GM19455 (cell line): ENCODE measurements around the gene CDAN1.
"Not testable (repeated sequence)": the region's sequence is repeated elsewhere in the genome, so short reads cannot be mapped to it uniquely, and the experiment has no call there.

Experiments used
- ATAC-seq: cut with Tn5 transposase; IDR thresholded peaks from one replicate; pipeline ENCODE4 v1.9.1; 2021; ENCODE audit not compliant: unreplicated experiment

Gene CDAN1

DNA sequence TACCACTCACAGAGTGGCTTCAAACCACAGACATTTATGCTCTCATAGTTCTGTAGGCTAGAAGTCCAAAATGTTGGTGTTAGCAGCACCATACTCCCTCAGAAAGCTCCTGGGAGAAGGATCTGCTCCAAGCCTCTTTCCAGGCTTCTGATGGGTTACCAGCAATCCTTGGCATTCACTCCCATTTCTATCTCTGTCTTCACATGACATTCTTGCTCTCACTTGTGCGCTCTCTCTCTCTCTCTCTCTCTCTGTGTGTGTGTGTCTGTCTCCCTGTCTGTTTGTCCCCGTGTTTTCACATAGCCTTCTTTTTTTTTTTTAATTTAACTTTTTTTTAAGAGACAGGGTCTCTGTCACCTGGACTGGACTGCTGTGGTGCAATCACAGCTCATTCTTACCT is 26.3 kb downstream of the CDAN1 start:
- no peak for ATAC-seq

DNA sequence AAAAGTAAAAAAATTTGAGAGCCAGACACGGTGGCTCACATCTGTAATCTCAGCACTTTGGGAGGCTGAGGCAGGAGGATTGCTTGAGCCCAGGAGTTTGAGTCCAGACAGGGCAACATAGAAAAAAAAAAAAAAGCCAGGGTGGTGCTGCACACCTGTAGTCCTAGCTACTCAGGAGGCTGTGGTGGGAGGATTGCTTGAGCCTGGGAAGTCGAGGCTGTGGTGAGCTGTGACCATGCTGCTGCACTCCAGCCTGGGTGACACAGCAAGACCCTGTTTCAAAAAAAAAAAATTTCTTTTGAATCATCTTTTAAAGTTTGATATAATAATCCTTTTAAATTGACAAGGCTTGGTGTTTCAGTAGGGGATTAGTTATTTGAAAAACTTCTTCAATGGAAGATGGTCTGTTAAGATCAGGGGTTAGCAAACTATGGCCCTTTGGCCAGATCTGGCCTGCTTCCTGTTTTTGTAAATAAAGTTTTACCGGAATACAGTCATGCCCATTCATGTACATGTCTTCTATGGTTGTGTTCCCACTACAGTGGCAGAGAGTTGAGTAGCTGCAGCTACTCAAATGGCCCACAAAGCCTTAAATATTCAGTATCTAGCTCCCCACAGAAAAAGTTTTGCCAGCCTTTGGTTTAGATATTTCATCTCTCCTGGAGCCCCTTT is 28.9 kb downstream of the CDAN1 start:
- ATAC-seq: no peak

- no peak for ATAC-seq
These were observed 29.9 kb downstream of the CDAN1 start for GRCh38 chr15:42707068-42707467.

DNA sequence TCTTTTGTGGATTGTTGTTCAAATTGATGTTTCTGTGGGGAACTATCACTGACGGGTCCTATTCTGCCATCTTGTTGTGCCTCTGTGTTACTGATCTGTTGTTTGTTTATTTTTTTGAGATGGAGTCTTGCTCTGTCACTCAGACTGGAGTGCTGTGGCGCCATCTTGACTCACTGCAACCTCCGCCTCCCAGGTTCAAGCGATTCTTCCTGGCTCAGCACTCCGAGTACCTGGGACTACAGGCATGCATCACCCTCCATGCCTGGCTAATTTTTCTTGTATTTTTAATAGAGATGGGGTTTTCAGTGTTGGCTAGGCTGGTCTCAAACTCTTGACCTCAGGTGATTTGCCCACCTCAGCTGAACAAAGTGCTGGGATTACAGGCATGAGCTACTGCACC is 31.6 kb downstream of the CDAN1 start:
- no peak for ATAC-seq

GRCh38 chr15:42704492-42704926 is 32.4 kb downstream of the CDAN1 start:
- no peak for ATAC-seq

DNA sequence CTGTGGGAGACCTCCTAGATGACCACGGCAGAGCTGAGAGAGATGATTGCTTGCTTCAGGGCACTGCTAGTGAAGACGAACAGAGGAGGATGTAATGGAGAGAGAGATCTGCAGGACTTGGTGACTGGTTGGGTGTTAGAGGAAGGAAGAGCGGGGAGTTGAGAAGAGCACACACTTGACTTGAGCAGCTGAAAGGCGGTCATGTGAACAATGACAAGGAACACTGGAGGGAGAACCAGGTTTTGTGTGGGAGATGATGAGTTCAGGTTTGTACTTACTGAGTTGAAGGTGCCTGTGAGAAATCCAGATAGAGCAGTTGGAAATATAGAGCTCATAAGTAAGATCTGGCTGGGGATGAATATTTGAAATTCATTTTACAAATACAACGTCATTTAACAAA is 40.3 kb downstream of the CDAN1 start:
- ATAC-seq: no peak

DNA sequence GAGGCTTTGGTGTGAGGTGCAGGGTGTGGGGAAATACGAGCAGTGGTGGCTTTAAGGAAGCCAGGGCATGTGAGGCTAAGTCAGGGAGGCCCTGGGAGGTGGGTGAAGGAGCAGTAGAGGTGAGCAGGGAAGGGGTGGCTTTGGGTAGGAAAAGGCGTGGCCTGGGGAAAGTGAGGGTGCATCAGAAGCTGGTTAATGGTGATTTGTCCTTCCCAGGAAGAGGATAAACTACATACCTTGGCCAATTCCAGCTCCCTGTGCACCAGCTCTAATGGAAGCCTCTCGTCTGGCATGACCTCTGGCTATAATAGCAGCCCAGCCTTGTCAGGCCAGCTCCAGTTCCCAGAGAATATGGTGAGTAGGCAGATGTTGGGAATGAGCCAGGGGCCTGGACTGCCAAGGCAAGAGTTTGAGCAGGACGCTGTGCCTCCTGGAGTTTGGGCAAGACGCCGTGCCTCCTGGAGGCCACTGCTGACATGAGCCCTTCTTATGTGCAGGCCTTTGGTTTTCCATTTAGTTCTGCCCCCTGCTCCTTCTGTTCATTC is 41.3 kb downstream of the CDAN1 start:
- ATAC-seq: no peak

GRCh38 chr15:42694398-42694797 is 42.5 kb downstream of the CDAN1 start:
- no peak for ATAC-seq

DNA sequence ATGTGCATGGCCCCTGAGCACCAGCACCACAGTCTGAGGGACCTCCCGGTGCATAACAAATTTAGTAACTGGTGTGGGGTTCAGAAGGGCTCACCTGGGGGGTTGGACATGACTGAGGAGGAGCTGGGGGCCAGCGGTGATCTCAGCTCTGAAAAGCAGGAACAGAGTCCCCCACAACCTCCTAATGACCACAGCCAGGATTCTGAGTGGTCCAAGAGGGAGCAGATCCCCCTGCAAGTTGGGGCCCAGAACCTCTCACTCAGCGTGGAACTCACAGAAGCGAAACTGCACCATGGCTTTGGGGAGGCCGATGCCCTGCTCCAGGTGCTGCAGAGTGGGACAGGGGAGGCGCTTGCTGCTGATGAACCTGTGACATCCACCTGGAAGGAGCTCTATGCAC is 43.0 kb downstream of the CDAN1 start:
- no peak for ATAC-seq

- no peak for ATAC-seq
These were observed 43.4 kb downstream of the CDAN1 start for GRCh38 chr15:42693496-42693895.

DNA sequence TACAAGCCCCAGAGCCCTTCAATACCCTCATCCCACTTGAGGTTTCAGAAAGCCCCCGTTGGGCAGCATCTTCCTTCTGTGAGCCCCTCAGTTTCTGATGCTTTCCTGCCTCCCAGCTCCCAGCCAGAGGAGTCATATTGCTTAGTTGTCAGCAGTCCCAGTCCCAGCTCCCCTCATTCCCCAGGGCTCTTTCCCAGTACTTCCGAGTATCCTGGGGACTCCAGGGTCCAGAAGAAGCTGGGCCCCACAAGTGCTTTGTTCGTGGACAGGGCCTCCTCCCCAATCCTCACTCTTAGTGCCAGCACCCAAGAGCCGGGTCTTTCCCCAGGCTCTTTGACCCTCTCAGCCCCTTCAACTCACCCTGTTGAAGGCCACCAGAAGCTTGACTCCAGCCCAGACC is 43.9 kb downstream of the CDAN1 start:
- ATAC-seq: no peak

- no peak for ATAC-seq
These were observed 44.4 kb downstream of the CDAN1 start for GRCh38 chr15:42692536-42692935.

DNA sequence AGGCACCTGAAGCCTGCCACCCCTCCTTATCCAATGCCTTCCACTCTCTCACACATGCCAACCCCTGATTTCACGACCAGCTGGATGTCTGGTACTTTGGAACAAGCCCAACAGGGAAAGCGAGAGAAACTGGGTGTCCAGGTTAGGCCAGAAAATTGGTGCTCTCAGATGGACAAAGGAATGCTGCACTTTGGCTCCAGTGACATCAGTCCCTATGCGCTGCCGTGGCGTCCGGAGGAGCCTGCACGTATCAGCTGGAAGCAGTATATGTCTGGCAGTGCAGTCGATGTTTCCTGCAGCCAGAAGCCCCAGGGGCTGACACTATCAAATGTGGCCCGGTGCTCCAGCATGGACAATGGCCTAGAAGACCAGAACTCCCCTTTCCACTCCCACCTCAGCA is 45.2 kb downstream of the CDAN1 start:
- no peak for ATAC-seq

- ATAC-seq: no peak
These were observed 45.6 kb downstream of the CDAN1 start for GRCh38 chr15:42691308-42691707.

DNA sequence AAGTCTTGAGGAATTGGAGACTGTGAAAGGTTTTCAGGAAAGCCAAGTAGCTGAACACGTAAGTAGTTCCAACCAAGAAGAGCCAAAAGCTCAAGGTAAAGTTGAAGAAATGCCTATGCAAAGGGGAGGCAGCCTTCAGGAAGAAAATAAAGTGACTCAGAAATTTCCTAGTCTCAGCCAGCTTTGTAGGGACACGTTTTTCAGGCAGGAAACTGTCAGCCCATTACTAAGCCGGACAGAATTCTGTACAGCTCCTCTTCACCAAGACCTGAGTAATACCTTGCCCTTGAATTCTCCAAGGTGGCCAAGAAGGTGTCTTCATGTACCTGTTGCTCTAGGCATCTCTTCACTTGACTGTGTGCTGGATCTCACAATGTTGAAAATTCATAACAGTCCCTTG is 48.6 kb downstream of the CDAN1 start:
- no peak for ATAC-seq

DNA sequence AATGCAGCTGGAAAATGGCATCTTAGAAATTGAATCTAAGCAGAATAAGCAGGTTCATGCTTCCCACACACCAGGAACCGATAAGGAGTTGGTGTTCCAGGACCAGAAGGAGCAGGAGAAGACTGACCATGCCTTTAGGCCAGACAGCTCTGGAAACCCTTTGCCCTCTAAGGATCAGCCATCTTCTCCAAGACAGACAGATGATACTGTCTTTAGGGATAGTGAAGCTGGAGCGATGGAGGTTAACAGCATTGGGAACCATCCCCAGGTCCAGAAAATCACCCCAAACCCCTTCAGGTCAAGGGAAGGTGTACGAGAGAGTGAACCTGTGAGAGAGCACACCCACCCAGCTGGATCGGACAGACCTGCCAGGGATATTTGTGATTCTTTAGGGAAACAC is 49.2 kb downstream of the CDAN1 start:
- ATAC-seq: no peak

DNA sequence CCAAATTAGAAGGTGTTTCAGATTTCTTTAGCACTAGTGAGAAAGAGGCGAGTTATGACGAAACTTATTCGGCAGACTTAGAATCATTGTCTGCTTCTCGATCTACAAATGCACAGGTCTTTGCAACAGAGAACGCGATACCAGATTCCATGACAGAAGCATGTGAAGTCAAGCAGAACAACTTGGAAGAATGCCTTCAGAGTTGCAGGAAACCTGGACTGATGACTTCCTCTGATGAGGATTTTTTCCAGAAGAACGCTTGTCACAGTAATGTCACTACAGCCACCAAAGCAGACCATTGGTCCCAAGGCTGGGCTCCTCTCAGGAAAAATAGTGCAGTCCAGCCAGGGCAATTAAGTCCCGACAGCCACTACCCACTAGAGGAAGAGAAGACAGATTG is 50.6 kb downstream of the CDAN1 start:
- no peak for ATAC-seq

GRCh38 chr15:42681119-42681518 is 55.8 kb downstream of the CDAN1 start:
- no peak for ATAC-seq

DNA sequence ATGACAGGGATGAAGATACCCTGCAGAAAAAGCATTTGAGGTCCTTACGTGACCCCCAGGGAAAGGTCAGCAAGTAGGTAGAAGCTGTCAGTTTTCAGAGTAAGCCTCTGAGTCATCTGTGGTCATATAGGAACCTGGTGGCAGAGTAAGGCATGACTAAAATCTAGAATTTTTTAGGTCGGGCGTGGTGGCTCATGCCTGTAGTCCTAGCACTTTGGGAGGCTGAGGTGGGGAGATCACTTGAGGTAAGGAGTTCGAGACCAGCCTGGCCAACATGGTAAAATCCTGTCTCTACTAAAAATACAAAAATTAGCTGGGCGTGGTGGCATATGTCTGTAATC is 56.8 kb downstream of the CDAN1 start:
- ATAC-seq: not testable (repeated sequence)

- no peak for ATAC-seq
These were observed 57.4 kb downstream of the CDAN1 start for GRCh38 chr15:42679285-42680141.

DNA sequence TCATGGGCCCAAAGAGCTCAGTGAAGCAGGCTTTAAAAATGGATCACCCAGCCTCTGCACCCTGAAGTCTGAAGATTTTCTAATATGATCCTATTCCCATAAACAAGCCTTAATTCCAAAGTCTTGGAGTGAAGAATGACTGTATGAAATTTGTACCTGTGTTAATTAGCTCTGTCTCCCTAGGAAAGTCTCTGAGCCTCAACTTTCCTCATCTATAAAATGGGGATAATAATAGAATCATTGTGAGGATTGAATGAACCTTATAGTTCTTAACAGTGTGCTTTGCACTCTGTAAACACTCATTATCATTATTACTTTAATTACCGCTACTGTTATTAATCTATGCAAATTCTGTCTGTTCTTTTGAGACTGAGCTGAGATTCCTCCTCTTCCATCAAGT is 61.9 kb downstream of the CDAN1 start:
- no peak for ATAC-seq

DNA sequence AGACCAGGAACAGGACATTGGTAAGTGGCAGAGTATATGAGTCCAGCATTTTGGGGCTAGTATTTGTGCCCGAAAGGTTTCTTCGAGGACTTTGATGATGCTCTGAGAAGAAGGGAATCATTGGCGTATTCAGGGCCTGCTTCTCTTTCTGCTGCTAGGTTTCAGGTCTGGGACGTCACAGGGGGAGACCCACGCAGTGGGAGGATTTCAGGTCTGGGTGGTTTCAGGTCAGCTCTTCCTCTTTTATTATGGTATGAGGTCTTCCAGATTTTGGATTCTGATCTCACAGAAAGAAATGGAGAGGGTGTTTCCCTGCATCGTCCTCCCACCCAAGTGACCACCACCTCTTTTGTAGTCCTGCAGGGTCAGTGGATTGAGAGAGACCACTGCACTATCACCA is 62.5 kb downstream of the CDAN1 start:
- ATAC-seq: no peak
